Large intestine (tissue), 3 donors: ENCODE results near the gene EIF4E2. TPM values are rescaled to one million over a fixed set of nuclear protein-coding genes. Genes with fewer than 3 reads are reported as not detected.

Source experiments
- DNase-seq, 2 donors: peaks; one replicate each; pipeline versions ENCODE4 v3.0.0 to v3.0.0-alpha.2; 2013
- H3K27ac ChIP-seq: one replicate; pipeline ENCODE4 v1.5.1; 2013; ENCODE audit warnings: low read length
- H3K27me3 ChIP-seq: 2 replicates; pipeline ENCODE4 v1.6.1; 2013; ENCODE audit warnings: low read length; ENCODE audit not compliant: control insufficient read depth, insufficient read depth
- H3K36me3 ChIP-seq: 2 replicates; pipeline ENCODE4 v1.6.1; 2013; ENCODE audit warnings: low read length; ENCODE audit not compliant: control insufficient read depth, insufficient read depth
- H3K4me1 ChIP-seq: one replicate; pipeline ENCODE4 v1.6.1; 2013; ENCODE audit warnings: low read length; ENCODE audit not compliant: control insufficient read depth, insufficient read depth
- H3K4me3 ChIP-seq: one replicate; pipeline ENCODE4 v1.5.1; 2013; ENCODE audit warnings: low read length
- H3K9me3 ChIP-seq: one replicate; pipeline ENCODE4 v1.6.1; 2013; ENCODE audit warnings: mild to moderate bottlenecking, low read depth, low read length, moderate library complexity; ENCODE audit not compliant: control insufficient read depth
- WGBS: methylation state at CpG from one replicate; pipeline ENCODE4 v1.1.5; 2013; ENCODE audit warnings: low lambda C conversion rate; ENCODE audit not compliant: insufficient coverage; 5-methylcytosine and 5-hydroxymethylcytosine counted together
- polyA plus RNA-seq: library from polyadenylated mRNA; unstranded; fragments of 120-200 nt; gene quantifications from one replicate; pipeline ENCODE4 v1.2.1, GENCODE V29; 2013

Gene EIF4E2
- polyA plus RNA-seq, 1 donor: 77.3 TPM

DNA sequence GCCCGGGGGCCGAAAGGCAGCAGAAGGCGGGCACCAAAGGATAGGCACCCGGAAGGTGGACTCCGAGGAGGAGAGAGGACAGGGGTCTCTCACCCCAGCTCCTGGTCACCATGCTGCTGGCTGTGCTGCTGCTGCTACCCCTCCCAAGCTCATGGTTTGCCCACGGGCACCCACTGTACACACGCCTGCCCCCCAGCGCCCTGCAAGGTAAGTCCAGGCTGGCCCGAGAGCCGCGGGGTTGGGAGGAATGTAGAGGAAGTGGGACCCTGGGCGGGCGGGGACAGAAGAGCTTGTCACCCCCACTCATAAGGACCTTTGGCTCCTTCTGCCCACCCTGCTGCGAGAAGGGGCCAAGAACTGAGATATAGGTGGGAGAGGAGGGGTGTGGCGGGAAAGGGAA lies 30.0 kb upstream of the EIF4E2 start:
- no CpG with 5 or more reads among the region's 15 CpGs for WGBS
- H3K27me3 ChIP-seq: peaks cover 44% of the 10 kb centered on the region
- H3K27ac ChIP-seq: no peak overlapping the region
- no peak for DNase-seq
- H3K9me3 ChIP-seq: peaks cover 12% of the 10 kb centered on the region
- no peak overlapping the region for H3K4me3 ChIP-seq
- peaks cover 21% of the 10 kb centered on the region for H3K4me1 ChIP-seq
- H3K36me3 ChIP-seq: no peaks in the 10 kb centered on the region

DNA sequence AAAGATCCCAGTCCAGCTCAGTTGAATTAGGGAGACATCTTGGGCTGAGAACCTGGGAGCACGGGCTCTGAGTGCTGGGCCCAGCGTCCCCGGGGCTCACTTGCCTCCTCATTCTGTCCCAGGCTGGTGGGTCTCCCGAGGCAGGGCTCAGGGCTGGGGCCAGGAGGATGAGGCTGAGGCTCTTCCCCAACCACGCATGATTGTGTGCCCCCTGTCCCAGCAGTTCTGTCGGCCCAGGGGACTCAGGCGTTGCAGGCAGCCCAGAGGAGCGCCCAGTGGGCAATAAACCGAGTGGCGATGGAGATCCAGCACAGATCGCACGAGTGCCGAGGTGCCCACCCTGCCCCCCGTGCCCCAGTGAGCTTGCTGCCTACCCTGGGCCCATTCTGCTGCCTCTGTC lies 29.4 kb upstream of the EIF4E2 start:
- H3K27ac ChIP-seq: no peak overlapping the region
- H3K4me3 ChIP-seq: no peak overlapping the region
- peaks cover 16% of the 10 kb centered on the region for H3K4me1 ChIP-seq
- H3K9me3 ChIP-seq: peaks cover 12% of the 10 kb centered on the region
- WGBS: no CpG with 5 or more reads among the region's 14 CpGs
- H3K27me3 ChIP-seq: peaks cover 47% of the 10 kb centered on the region
- H3K36me3 ChIP-seq: no peaks in the 10 kb centered on the region
- DNase-seq: no peak

DNA sequence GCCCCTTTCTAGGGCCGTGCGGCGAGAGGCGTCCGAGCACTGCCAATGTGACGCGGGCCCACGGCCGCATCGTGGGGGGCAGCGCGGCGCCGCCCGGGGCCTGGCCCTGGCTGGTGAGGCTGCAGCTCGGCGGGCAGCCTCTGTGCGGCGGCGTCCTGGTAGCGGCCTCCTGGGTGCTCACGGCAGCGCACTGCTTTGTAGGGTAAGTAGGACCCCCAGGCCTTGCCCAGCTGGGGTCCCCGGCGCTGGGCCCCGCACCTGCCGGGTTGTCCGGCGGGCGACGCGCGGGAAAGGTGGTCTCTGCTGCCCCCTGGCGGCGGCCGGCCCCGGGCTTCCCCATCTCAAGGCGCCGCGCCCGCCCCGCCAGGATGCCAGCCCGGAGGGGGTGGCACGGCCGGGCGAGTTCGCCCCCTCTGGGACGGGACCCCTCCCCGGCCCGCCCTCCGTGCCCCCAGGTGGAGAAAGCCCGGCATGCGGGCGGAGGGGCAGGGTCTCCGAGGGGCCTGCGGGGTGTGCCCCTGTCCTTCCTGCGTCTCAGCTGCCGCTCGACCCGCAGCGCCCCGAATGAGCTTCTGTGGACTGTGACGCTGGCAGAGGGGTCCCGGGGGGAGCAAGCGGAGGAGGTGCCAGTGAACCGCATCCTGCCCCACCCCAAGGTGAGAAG lies 28.4 kb upstream of the EIF4E2 start:
- WGBS: no CpG with 5 or more reads among the region's 66 CpGs
- peaks cover 12% of the 10 kb centered on the region for H3K9me3 ChIP-seq
- no peak overlapping the region for H3K27ac ChIP-seq
- no peak for DNase-seq
- H3K4me3 ChIP-seq: no peak overlapping the region
- H3K36me3 ChIP-seq: no peaks in the 10 kb centered on the region
- H3K27me3 ChIP-seq: peaks cover 50% of the 10 kb centered on the region
- H3K4me1 ChIP-seq: peaks cover 7% of the 10 kb centered on the region

DNA sequence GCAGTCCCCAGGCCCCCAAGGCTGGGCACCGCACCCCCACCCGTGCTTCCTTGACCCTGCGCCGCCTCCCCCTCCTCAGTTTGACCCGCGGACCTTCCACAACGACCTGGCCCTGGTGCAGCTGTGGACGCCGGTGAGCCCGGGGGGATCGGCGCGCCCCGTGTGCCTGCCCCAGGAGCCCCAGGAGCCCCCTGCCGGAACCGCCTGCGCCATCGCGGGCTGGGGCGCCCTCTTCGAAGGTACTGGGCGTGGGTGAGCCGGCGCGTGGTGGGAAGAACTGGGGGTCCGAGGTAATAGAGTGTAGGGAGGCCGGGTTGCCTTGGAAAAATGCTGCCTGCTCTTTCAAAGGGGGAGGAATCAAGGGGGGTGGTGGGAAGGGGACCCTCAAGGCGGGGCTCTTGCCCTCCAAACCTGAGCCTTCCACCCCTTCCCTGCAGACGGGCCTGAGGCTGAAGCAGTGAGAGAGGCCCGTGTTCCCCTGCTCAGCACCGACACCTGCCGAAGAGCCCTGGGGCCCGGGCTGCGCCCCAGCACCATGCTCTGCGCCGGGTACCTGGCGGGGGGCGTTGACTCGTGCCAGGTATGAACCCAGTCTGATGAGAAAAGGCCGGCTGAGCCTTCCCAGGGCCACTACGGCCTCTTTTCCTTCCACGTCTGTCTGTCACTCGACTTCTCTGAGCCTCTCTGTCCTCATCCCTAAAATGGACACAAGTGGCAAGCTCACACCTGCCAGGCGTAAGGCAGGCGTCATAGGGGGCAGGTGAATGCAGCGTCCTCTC lies 27.7 kb upstream of the EIF4E2 start:
- Histone ChIP-seq H3K27me3 (peaks cover 51% of the 10 kb centered on the region), H3K36me3 (no peaks in the 10 kb centered on the region), H3K4me3 (no peak overlapping the region), H3K4me1 (peaks cover 5% of the 10 kb centered on the region), H3K9me3 (peaks cover 12% of the 10 kb centered on the region), H3K27ac (no peak overlapping the region)
- DNase-seq: no peak
- WGBS: no CpG with 5 or more reads among the region's 46 CpGs

DNA sequence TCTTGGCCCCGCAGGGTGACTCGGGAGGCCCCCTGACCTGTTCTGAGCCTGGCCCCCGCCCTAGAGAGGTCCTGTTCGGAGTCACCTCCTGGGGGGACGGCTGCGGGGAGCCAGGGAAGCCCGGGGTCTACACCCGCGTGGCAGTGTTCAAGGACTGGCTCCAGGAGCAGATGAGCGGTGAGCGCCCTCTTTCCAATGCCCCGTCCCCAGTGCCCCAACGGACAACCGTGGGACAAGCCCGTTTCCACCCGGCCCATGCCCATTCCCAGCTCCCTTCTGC lies 27.1 kb upstream of the EIF4E2 start:
- H3K27me3 ChIP-seq: peaks cover 54% of the 10 kb centered on the region
- H3K36me3 ChIP-seq: no peaks in the 10 kb centered on the region
- H3K27ac ChIP-seq: no peak overlapping the region
- H3K9me3 ChIP-seq: peaks cover 12% of the 10 kb centered on the region
- DNase-seq: no peak
- no peak overlapping the region for H3K4me3 ChIP-seq
- no CpG with 5 or more reads among the region's 16 CpGs for WGBS
- H3K4me1 ChIP-seq: peaks cover 5% of the 10 kb centered on the region

DNA sequence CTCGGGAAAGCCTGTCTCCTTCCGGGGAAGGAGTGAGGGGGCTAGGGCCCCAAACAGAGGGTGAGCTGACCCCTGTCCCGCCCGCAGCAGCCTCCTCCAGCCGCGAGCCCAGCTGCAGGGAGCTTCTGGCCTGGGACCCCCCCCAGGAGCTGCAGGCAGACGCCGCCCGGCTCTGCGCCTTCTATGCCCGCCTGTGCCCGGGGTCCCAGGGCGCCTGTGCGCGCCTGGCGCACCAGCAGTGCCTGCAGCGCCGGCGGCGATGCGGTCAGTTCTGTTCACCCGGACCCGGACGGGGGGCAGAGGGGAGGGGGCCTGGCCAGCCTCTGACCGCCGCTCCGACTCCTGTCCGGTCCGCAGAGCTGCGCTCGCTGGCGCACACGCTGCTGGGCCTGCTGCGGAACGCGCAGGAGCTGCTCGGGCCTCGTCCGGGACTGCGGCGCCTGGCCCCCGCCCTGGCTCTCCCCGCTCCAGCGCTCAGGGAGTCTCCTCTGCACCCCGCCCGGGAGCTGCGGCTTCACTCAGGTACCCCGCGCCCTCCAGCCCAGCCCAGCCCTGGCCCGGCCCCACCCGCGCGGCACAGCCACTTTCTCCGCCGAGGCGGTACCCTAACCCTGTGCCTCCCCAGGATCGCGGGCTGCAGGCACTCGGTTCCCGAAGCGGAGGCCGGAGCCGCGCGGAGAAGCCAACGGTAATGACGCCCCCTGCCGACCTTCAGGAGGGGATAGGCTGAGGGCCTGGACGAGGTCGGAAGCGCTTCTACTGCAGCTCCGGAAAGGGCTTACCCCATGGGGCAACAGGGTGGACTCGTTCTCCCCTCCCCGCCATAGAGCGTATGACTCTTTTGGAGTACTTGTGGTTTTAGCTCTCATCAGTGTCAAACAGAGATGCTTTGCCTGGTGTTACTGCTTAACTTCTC lies 26.5 kb upstream of the EIF4E2 start:
- no CpG with 5 or more reads among the region's 75 CpGs for WGBS
- peaks cover 54% of the 10 kb centered on the region for H3K27me3 ChIP-seq
- H3K9me3 ChIP-seq: peaks cover 12% of the 10 kb centered on the region
- H3K36me3 ChIP-seq: no peaks in the 10 kb centered on the region
- H3K4me3 ChIP-seq: no peak overlapping the region
- peaks cover 5% of the 10 kb centered on the region for H3K4me1 ChIP-seq
- peak in 1 of 2 donors; percentile 51 for DNase-seq
- no peak overlapping the region for H3K27ac ChIP-seq

DNA sequence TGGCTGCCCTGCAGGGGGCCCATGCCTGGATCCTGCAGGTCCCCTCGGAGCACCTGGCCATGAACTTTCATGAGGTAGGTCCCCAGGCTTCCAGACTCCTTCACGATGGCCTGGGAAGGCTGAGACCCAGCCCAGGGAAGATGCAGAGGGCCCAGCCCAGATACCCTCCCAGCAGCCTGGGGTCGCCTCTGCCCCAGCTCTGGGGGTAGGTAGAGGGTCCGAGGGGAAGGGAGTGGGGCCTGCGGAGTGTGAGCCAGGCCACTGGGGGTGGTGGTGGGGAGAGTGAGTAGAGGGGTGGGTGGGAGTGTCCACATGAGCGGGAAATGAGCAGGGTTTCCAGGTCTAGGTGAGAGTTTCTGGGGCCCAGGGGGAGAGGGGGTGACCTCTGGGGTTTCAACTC lies 25.7 kb upstream of the EIF4E2 start:
- no CpG with 5 or more reads among the region's 6 CpGs for WGBS
- peaks cover 12% of the 10 kb centered on the region for H3K9me3 ChIP-seq
- peaks cover 54% of the 10 kb centered on the region for H3K27me3 ChIP-seq
- H3K4me3 ChIP-seq: no peak overlapping the region
- DNase-seq: no peak
- H3K4me1 ChIP-seq: peaks cover 5% of the 10 kb centered on the region
- no peaks in the 10 kb centered on the region for H3K36me3 ChIP-seq
- no peak overlapping the region for H3K27ac ChIP-seq

DNA sequence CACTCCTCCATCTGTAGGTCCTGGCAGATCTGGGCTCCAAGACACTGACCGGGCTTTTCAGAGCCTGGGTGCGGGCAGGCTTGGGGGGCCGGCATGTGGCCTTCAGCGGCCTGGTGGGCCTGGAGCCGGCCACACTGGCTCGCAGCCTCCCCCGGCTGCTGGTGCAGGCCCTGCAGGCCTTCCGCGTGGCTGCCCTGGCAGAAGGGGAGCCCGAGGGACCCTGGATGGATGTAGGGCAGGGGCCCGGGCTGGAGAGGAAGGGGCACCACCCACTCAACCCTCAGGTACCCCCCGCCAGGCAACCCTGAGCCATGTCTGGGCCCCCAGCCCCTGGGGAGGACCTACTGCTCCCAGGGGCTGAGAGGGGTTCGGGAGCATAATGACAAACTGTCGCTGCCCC lies 25.3 kb upstream of the EIF4E2 start:
- peaks cover 54% of the 10 kb centered on the region for H3K27me3 ChIP-seq
- WGBS: no CpG with 5 or more reads among the region's 14 CpGs
- DNase-seq: no peak

DNA sequence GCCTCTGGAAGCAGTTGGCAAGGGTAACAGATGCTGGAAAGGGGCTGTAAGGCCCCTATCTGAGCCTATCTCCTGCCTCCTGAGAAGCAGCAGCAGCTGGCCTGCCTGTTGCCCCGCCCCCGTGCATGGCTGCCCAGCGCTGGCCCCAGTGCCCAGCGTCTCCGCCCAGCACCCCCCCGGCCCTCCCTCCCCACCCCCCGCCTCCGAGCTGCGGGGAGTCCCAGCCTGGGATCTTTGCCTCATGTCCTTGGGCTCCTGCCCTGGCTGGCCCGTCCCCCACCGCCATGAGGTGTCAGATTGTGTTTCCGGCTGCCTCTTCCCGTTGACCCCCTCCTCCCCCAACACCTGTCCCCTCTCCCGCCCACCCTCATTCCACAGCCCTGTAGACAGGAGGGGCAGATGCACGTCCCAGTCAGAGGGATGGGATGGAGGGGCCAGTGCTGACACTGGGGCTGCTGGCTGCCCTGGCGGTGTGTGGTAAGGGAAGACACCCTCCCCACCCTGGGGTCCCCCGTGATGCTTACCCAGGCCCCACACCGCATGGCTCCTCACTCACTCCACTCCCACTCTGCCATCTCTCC lies 24.6 kb upstream of the EIF4E2 start, which contains the start of gene CHRND:
Gene CHRND, plus strand, starts transcription at position 370 of the 581 bp plus-strand sequence. Its CDS starts 56 bp downstream, at position 426.
- Histone ChIP-seq H3K36me3 (no peaks in the 10 kb centered on the region), H3K27ac (no peak within 1 kb of the TSS), H3K4me1 (peaks cover 5% of the 10 kb centered on the region), H3K9me3 (peaks cover 12% of the 10 kb centered on the region), H3K4me3 (no peak within 1 kb of the TSS), H3K27me3 (peaks cover 51% of the 10 kb centered on the region)
- WGBS: no CpG with 5 or more reads among the region's 18 CpGs
- no peak for DNase-seq

More for the DNA sequence above, 25.3 kb upstream of the EIF4E2 start:
- no peak overlapping the region for H3K4me3 ChIP-seq
- H3K36me3 ChIP-seq: no peaks in the 10 kb centered on the region
- H3K27ac ChIP-seq: no peak overlapping the region
- peaks cover 5% of the 10 kb centered on the region for H3K4me1 ChIP-seq
- peaks cover 12% of the 10 kb centered on the region for H3K9me3 ChIP-seq

DNA sequence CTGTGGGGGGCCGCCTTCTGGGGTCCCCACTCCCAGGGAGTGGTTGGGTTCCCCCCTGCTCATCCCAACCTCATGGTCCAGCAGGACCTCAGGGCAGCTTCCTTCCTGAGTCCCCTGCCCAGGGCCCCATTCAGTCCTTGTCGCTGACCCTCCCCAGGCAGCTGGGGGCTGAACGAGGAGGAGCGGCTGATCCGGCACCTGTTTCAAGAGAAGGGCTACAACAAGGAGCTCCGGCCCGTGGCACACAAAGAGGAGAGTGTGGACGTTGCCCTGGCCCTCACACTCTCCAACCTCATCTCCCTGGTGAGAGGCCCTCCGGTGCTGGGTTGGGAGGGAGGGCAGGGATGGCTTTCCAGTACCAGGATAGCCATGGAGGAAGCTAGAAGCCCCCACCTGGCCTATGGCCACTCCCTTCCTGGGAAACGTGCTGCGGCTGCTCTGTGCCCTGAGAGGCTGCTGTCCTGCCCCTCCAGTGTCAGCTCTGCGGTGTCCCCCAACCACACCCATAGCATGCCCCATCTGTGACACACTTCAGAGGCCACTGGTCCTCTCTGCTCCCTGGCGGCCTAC lies 24.0 kb upstream of the EIF4E2 start:
- Histone ChIP-seq H3K27ac (no peak overlapping the region), H3K36me3 (no peaks in the 10 kb centered on the region), H3K4me3 (no peak overlapping the region), H3K9me3 (peaks cover 12% of the 10 kb centered on the region), H3K4me1 (peaks cover 5% of the 10 kb centered on the region), H3K27me3 (peaks cover 46% of the 10 kb centered on the region)
- no peak for DNase-seq
- WGBS: no CpG with 5 or more reads among the region's 13 CpGs
